ENCODE data around the gene PGS1.

The PGS1 gene

GRCh38 chr17:78406920-78407319 lies 28.5 kb downstream of the PGS1 start:
- in situ Hi-C loops (cut with MboI; ENCODE audit: low sequenced_read_pairs) = no loop called here

- in situ Hi-C loops (cut with MboI; ENCODE audit: low sequenced_read_pairs) = no loop called here
Observed at GRCh38 chr17:78407387-78408000, 29.0 kb downstream of the PGS1 start.

DNA sequence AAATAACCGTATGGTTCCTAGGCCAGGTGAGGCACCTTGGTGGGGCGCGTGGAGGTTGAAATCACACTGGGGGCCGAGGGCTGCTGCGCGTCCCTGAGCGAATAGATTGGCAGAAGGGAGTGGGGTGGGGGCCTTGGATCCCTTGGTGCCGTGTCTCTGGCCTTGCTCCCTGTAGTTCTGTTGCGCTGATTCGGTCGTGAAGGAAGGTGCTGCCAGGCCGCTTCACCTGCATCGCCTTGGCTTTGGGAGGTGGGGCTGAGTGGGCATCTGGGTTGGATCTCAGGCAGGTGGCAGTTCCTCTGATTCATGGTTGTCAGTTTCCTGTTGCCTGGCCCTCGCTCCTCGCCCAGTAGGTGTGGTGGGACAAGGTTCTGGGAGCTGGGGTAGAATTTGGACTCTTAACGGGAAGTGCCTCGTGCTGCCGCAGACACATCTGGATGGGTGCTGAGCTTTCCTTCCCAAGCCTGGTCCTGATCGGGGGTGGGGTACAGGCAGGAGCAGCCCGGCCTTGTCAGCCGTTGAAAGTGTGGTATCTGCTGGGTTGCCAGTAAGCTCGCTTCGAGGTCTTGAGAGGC lies 30.1 kb downstream of the PGS1 start:
- in situ Hi-C loops (cut with MboI; ENCODE audit: low sequenced_read_pairs) = no loop called here

- in situ Hi-C loops (cut with MboI; ENCODE audit: low sequenced_read_pairs) = no loop called here
Observed at GRCh38 chr17:78409191-78409928, 30.9 kb downstream of the PGS1 start.

DNA sequence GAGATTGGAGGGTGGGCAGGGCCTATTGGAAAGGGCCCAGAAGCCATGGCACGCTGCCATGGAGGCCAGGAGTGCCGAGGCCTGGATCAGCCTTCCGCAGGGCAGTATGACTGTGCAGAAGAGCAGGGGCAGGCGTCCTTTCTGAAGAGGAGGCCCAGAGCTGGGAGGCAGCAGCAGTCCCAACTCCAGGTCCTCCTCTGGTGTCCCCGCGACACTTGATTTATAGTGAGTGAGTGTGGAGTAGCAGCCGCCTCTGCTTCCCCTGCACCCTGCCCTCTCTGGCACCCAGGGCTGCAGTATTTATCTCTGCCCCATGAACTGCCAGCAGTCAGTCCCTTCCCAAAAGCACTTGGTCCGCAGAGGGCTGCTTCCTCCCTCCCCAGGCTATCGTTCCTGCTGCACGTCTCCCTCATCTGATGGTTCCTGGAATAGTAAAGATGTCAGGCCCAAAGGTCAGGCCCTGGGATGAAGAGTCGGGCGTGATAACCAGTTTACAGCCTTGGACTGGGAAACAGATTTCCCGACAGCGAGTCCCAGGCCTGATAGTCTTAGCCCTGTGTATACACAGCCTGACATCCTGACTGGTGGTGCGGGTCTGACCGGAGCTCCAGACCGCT lies 32.9 kb downstream of the PGS1 start:
- in situ Hi-C loops (cut with MboI; ENCODE audit: low sequenced_read_pairs) = no loop called here

DNA sequence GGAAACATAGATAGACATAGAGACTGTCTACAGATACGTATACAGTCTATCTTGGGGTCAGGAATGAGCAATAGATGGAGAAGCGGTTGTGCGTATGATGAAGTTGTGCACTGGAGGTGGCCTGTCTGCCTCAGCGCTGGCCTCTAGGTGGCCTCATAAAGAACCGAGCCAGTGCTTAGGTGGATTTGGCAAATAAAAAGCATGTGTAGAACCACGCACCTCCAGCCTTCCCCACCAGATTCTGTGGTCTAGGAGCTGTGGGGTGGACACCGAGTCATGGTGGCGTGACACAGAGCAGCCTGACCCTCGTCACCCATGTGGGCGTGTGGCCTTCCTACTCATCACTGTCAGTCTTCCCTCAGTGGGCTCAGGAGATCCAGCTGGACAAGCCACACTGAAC lies 34.0 kb downstream of the PGS1 start:
- in situ Hi-C loops (cut with MboI; ENCODE audit: low sequenced_read_pairs) = no loop called here

- in situ Hi-C loops (cut with MboI; ENCODE audit: low sequenced_read_pairs) = no loop called here
Observed at GRCh38 chr17:78414178-78415162, 36.0 kb downstream of the PGS1 start.

GRCh38 chr17:78415821-78416711 lies 37.6 kb downstream of the PGS1 start:
- in situ Hi-C loops (cut with MboI; ENCODE audit: low sequenced_read_pairs) = no loop called here

GRCh38 chr17:78416791-78417530 lies 38.5 kb downstream of the PGS1 start:
- in situ Hi-C loops (cut with MboI; ENCODE audit: low sequenced_read_pairs) = no loop called here

DNA sequence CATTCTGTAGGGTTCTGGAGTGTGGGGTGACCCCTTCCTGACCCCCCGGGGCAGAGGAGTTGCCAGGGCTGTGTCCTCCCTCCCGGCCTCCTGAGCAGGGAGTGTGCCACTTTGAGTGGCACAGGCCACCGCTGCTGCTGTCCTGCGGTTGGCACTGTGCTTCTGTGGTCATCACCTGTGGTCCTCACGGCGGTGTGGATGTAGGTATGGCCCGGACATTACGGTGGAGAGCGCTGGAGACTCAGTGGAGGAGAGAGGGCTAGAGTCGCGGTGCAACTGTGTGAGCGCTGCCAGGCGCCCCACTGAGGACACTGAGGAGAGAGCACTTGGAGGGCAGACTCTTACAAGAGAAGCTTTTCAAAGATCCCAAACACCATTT lies 39.1 kb downstream of the PGS1 start:
- in situ Hi-C loops (cut with MboI; ENCODE audit: low sequenced_read_pairs) = no loop called here

DNA sequence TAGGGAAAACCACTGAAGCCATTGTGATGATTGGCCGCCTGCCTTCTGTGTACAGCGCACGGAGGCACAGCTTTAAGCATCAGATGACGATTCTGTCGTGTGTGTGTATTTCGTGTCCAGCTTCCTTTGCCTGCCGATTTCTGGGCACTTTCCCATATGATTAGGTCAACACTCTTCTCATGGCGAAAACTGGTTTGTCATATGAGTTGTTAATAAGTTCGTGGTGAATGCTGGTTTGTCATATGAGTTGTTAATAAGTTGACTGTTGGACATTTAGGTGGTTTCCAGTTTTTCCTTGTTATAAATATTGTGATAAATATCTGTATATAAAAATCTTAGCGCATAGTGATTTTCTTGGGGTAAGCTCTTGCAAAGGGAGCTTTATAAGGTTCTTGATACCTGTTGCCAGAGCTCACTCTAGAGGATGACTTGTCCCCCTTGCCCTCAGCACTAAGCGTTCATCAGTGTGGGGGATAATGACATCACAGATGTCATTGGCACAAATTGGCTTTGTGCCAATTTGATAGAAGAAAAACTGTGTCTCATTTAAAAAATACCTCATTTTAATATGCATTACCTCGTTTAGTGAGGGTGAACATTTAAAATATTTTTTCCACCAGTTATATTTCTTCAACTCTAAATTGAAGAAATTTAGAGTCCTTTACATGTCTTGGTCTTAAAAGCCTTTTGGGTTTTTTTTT lies 40.0 kb downstream of the PGS1 start:
- in situ Hi-C loops (cut with MboI; ENCODE audit: low sequenced_read_pairs) = no loop called here

DNA sequence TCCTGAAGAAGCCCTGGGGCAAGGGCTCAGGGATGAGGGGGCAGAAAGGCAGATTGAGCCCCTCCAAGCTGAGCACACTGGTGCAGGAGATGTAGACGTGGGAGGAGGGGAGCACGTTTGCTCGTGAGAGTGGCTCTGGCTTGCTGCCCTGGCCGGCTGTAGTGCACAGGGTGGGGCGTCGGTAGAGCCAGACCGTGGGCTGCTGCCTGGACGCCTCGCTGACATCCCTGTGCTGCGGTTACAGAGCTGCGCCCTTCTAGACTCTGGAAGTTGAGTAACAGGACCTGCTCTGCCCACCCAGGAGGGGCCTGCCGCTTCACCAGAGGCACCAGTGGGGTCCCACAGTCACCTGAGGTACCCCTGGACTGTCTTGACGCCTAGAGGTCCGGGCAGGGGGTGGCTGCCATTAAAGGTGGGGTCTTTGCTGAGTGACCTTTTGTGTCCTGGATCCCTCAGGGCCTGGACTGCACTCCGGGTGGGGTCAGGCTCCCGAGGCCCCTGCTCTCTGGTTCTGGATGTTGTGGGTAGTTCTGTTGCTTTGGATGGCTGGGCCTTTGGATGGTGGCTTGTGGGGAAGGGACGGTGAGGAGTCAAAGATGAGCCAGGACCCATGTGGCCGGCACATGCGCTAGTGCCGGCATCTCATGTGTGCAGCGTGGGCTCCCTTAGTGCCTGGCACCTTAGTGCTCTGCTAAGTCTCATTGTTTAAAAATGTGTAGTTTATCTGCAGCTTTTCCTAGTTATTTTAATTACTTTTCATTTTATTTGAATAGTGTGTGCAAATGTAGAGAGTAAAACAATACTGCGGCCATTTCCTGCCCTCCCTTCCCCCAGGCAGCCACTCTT lies 41.7 kb downstream of the PGS1 start:
- in situ Hi-C loops (cut with MboI; ENCODE audit: low sequenced_read_pairs) = no loop called here

DNA sequence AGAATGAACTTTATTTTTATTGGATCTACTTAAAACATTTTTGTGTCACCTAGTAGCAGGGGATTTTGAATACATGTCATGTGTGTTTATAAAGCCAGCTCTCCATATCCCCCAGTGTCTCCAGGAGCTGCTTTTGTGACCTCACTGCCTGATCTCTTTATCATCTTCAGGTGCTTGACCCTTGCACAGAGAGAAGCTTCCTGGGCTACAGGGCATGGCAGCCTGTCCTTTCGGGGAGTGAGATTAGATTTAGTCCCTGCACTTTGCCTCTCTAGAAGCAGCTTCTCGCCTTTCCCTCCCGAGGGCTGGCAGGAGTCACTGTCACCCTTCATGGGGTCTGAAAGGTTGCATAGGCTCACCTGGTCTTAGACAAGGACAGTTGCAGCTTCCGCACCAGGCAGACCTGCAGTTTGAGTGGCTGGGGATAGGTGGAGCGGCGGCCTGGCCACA lies 42.7 kb downstream of the PGS1 start:
- in situ Hi-C loops (cut with MboI; ENCODE audit: low sequenced_read_pairs) = no loop called here

- in situ Hi-C loops (cut with MboI; ENCODE audit: low sequenced_read_pairs) = no loop called here
Observed at GRCh38 chr17:78421534-78422266, 43.3 kb downstream of the PGS1 start.

- in situ Hi-C loops (cut with MboI; ENCODE audit: low sequenced_read_pairs) = no loop called here
Observed at GRCh38 chr17:78422267-78422605, 43.8 kb downstream of the PGS1 start.

DNA sequence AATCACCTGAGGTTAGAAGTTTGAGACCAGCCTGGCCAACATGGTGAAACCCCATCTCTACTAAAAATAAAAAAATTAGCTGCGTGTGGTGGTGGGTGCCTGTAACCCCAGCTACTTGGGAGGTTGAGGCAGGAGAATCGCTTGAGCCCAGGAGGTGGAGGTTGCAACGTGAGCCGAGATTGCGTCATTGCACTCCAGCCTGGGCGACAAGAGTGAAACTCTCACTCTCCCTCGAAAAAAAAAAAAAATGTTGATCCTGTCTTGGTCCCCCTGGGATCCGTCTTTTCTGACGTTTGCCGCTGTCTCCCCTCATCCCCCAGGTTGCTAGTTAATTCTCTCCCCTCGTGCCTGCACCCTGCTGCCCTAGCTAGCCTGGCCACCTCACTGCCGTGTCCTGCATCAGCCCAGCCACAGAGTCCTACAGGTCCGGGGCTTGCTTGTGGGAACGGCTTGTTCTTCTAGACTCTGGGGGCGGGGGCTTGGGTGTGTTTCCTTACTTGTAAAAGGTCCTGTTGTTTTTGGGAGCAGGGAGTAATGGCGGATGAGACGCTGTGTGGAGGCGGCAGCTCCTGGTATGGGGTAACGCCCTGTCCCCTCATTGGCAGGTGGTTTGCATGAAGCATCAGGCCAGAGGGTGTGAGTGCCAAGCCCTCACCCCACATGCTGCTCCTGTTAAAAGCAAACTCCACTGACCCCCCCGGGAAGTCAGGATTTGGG lies 44.6 kb downstream of the PGS1 start:
- in situ Hi-C loops (cut with MboI; ENCODE audit: low sequenced_read_pairs) = no loop called here
